Measurements from ENCODE around the gene TACC2.
"Not testable (repeated sequence)": the region's sequence is repeated elsewhere in the genome, so short reads cannot be mapped to it uniquely, and the experiment has no call there.

The TACC2 gene

DNA sequence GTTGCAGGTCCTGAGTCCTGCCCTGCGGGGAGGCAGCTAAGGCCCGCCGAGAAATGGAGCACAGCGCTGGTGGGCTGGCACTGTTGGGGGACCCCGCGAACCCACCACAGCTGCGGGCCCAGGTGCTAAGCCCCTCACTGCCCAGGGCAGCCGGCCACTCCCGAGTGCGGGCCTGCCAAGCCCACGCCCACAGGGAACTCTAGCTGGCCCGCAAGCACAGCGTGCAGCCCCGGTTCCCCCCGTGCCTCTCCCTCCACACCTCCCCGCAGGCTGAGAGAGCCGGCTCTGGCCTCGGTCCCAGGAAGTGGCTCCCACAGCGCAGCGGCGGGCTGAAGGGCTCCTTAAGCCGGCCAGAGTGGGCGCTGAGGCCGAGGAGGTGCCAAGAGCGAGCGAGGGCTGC lies 10.5 kb upstream of the TACC2 start:
- no peak for DNase-seq (ENCODE audit: low spot score)

DNA sequence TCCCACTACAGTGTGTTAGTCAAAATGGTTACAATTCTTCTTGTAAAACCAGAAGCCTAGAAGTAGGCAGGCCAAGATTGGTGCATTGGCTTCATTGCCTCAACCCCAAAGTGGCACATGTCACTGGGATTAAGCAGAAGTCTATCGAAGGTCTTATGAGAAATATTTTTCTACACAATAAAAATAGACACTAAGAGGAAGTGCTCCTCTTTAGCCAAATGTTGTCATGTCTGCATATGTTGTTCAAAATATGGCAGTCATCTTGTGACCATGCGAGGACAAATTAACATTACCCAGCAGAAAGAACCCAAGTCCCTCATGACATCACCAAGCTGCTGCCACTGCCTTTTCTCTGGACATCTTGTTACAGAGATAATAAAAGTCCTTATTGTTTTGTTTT lies 7.6 kb upstream of the TACC2 start:
- no peak for DNase-seq (ENCODE audit: low spot score)

DNA sequence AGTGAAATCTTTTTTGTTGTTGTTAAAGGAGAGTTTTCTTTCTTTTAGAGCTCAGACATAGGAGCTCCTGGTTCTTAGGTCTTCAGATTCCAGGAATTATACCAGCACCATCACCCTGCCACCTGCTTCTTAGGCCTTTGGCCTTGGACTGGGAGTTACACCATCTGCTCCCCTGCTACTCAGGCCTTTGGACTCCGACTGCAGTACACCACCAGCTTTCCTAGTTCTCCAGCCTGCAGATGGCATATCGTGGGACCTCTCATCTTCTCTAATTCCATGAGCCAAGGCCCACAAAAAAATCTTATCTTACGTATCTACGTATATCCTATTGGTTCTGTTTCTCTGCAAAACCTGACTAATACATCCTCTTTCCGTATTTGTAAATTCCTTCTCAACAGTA lies 5.1 kb upstream of the TACC2 start:
- DNase-seq (ENCODE audit: low spot score), result no peak

DNA sequence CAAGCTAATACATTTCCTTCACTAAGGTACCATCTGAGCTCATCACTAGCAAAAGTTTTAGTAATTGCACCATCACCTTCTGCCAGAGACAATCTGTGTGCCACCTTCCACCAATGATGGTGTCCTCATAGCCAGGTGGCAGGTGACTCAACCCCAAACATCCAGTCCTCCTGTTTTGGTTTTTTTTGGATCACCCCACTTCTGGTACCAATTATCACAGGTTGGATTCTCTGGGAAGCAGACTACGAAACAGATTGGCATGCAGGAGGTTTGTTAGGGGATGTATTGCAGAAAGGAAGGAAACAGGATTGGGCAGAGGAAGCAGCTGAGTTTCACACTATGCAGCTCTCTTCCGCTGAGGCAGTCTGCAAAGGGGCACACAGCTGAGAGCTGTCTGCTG lies 4.5 kb upstream of the TACC2 start:
- DNase-seq (ENCODE audit: low spot score), result no peak

DNA sequence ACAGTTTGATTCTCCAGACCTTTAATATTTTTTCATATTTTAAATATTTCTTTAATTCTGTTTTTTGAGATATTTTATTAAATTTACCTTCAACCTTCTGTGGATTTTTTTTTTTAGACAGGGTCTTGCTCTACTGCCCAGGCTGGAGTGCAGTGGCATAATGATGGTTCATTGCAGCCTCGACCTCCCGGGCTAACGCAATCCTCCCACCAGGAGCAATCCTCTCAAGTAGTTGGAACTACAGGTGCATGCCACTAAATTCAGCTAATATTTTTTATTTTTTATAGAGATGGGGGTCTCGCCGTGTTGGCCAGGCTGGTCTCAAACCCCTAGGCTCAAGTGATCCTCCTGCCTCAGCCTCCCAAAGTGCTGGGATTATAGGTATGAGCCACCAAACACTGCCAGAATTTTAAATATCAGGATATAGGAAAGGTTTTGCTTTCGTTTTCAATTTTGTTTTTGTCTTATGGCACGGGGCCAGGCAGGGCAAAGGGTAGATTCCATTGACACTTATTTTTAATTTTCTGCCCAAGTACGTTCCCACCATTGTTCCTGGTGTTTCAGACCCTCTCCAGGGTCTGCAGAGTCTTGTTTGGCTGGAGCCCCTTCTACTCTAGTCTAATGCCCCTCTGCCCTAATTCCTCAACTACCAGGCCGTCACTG lies 1.2 kb downstream of the TACC2 start:
- no peak for DNase-seq (ENCODE audit: low spot score)

DNA sequence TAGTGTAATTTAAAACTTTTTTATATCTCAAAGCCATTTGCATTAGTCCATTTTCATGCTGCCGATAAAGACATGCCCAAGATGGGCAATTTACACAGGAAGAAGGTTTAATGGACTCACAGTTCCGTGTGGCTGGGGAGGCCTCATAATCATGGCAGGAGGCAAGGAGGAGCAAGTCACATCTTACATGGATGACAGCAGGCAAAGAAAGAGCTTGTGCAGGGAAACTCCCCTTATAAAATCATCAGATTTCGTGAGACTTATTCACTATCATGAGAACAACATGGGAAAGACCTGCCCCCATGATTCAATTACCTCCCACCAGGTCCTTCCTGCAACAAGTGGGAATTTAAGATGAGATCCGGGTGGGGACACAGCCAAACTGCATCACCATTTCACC lies 2.8 kb downstream of the TACC2 start:
- not testable (repeated sequence) for DNase-seq (ENCODE audit: low spot score)

DNA sequence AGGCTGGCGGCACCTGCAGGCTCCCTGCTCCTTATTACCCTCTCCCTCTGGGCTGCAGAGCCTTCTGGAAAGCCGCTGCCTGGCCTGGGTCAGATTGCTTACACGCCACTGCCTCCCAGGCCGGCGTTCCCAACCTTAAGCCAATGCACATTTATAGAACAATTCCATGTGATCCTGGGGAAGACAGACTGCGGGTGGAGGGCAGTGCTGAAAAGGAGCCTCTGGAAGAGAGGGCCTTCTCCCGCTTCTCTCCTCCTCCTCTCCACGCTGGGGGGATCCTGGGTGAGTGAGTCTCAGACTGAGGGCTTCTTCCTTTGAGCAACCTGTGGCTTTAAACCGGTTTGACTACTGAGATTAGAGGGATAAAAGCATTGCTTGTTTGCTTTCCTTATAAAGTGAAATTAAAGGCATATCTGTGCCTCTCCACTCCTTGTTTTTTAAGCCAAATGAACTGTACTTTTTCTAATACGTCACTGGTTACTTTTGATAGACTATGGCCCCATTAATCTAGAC lies 5.5 kb downstream of the TACC2 start:
- no peak for DNase-seq (ENCODE audit: low spot score)

DNA sequence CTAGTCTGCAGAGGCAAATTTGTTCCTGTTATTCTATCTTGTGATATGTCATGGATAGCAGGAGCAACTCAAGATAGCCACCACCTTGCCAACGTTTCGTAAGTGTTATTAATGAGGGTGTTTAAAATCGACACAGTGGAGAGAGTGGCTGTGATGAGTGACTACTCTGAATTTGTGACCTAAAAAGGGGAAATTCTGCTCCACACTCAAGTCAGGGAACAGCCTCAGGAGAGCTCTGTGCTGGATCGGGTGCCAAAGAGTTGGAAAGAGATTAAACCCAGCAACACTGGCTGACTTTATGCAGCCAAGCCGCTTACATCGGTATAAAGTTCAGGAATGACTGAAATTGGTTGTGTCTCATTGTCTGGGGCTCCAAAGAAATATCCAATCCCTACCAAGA lies 9.5 kb downstream of the TACC2 start:
- no peak for DNase-seq (ENCODE audit: low spot score)

DNA sequence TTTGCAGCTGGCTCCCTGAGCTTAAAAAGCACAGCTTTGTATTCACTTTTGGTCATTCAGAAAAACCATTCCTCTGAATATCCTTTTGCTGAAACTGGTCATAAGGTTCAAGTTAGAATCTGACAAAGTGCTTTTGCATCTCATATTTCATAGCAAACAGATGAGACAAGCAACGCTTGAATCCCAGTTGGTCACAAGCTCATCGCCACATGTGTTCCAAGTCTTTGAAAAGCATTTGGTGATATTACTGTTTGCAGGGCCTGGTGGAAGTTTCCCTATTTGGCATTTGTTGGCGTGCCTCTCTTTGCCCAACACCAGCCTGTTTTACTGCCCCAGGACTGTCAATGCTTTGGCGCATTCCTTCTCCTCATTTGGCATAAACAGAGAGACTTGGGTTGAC lies 10.3 kb downstream of the TACC2 start:
- DNase-seq (ENCODE audit: low spot score), result no peak

DNA sequence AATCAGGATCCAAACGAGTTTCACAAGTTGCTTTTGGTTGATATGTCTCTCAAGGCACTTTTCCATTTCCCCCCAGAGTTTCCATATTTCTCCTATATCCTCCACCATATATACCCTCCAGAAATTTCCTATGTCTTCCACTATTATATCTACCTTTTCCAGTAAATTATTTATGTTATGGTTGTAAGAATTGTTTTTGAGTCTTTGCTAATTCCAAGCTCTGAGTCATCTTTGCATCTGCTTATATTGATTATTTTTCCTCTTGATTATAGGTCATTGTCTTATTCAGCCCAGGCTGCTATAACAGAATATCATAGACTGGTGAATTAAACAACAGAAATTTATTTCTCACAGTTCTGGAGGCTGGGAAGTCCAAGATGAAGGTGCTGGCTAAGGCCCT lies 12.7 kb downstream of the TACC2 start:
- no peak for DNase-seq (ENCODE audit: low spot score)

DNA sequence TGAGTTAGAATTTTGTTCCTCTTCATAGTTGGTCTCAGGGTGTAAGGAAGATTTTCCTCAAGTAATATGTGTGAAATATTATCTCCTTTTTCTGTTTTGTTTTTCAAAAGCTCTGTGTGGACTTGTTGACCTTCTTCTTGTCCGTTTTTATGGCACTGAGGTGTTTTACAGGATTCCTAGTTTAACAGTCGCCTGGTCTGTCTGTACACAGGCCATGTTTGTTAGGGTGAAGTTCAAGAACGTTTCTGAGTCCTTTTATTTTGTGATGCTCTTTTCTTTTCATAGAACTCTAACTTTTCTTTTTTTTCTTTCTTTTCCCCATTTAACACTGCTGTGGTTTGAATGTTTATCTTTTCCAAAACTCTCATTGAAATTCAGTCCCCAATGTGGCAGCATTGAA lies 18.5 kb downstream of the TACC2 start:
- no peak for DNase-seq (ENCODE audit: low spot score)

DNA sequence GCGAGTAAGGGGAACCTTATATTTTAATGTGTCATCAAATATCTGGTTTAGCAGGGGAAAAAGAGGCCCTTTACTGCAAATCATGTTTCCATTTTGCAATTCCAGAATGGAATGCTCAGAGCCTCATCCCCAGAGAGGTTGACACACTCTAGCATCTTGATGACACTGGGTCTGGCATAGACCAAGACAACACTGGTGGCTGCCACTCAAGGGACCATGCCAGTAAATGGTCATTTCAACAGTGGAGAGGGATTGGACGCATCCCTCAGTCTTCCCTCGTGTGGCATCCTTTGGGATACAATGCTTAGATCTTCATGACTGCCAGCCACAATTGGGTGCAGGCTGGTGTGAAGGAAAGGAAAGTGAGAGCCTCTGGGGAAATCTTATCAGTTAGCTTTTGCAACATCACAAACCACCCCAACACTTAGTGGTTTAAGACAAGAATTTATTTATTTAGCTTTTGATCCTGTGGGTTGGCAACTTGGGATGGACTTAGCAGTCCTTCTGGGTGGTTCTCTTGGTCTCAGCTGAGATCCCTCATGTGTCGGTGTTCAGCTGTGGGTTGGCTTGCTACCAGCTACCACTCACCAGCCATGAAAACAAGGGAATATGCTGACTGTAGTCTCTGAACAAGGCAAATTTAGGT lies 21.6 kb downstream of the TACC2 start:
- DNase-seq (ENCODE audit: low spot score), result no peak

DNA sequence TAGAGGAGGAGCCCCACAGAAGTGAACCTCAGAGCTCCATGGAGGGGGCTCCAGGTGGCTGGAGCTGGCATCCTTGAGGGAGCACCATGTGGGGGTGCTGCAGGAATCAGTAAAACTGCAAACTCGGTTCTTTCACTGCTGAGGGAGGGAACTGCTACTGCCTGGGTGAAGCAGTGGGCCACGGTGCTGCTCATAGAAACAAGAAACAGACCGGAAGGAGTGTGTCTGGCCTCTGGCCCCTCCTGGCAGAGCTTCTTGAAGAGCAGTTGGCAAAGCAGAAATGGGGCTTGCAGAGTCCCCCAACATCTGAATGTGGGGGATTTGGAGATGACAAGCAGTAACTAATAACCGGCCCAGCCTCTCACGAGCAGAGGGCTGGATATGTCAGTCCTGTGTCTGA lies 23.8 kb downstream of the TACC2 start:
- no peak for DNase-seq (ENCODE audit: low spot score)

DNA sequence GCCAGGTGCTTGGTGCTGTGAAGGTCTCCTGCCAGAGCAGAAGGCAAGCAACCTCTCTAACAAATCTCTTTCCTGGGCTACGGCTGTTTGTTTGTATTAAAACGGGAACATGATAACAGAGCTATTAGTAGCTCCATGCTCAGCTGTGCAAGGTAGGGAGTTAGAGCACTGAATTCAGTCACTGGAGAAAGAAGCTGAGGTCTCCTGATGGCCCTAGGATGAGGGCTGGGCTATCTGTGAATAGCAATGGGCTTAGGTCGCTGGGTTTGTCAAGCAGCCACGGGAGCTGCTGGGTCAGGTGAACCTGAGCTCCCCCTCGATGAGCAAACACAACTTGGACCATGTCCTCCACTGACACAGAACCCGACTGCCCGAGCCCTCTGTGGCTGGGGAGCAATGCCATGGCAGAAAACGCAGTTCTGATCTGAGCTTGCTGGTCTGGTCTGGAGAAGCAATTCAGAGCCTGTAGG lies 24.4 kb downstream of the TACC2 start:
- no peak for DNase-seq (ENCODE audit: low spot score)

DNA sequence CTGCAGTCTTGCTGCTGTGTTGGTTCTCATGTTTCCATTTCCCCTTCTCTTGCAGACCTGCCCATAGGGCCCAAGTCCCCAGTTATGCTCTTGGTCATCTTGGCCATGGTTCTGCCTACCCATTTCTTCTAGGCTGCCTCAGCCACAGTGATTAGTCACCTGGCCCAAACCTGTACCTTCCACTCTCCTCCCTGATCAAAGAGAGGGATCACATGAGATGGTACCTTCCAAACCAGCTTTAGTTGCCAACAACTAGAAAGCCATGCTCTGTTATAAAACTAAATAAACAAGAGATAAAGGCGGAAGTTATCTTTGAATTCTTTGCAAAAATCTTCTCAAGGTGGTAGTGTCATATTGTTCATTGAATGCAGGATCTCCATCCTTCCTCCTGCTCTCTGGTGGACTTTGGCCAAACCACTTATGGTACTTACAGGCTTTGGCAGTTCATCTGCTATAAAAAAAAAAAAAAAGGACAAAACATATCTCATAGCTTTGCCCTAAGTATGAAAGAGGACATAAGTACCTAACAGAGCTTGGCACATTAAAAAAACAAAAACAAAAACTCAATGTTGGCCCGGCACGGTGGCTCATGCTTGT lies 25.8 kb downstream of the TACC2 start:
- DNase-seq (ENCODE audit: low spot score), result no peak

DNA sequence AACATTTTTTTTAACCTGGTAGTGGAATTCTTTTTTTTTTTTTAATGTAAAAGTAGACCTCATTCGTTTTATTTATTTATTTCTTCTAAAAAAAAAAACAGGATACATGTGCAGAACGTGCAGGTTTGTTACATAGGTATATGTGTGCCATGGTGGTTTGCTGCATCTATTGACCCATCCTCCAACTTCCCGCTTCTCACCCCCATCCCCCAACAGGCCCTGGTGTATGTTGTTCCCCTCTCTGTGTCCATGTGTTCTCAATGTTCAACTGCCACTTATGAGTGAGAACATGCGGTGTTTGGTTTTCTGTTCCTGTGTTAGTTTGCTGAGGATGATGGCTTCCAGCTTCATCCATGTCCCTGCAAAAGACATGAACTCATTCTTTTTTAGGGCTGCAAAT lies 29.0 kb downstream of the TACC2 start:
- not testable (repeated sequence) for DNase-seq (ENCODE audit: low spot score)

DNA sequence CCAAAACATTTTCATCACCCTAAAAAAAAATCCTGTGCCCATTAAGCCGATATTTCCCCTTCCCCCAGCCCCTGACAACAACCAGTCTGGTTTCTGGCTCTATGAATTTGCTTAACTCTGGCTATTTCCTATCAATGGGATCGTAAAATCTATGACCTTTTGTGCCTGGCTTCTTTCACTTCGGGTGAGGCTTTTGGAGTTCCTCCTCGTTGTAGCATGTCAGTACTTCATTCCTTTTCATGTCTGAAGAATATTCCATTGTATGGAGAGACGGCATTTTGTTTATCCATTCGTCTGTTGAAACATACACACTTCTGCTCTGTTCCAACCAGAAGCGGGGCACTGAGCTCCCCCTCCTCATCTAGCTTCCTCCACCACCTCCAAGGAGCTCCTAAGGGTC lies 29.5 kb downstream of the TACC2 start:
- no peak for DNase-seq (ENCODE audit: low spot score)

DNA sequence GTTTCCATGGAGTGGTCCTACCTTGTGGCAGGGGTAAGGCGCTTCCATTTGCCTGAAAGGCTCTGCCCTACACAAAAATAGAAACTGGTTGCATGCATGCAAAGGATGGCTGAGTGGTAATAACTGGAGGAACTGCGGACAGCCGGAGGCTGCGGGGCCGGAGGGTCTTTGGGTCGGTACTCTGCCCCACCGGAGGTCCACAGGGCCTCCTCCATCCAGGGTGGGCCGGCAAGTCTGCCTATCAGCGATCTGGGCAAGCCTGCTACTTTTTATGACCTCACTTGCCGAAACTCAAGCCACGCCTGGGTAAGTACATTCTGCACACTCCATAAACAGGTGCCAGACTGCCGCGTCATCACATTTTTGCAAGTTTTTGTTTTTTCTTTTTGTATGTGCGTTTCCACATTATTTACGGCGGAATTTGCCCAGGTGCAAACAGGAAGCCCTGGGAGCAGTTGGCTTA lies 30.0 kb downstream of the TACC2 start:
- no peak for DNase-seq (ENCODE audit: low spot score)

DNA sequence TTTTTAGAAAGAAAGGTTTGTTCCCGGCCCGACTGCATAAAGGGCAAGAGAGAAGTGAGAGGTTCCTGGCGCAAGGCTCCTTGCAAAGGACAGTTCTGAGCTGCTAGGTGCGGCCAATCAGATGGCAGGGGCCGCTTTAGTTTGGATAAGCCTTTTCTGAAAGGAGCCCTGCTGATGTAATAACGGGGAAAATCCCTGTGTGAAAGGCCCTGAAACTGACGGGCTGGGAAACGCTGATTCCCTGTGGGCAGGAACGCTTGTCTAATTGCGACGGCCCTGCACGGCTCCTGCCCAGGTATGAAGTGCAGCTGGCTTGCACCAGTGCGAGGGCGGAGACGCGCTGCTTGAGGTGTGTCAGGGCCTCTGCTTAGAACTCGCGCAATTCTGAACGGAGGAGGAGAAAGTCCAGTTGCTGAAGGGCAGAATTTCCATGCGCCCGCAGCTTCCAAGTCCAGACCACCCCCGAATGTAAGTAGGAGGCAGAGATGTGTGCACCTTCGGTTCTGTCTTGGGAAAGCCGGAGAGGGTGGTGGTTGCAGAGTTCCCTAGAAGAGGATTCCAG lies 30.5 kb downstream of the TACC2 start:
- DNase-seq (ENCODE audit: low spot score), result no peak

DNA sequence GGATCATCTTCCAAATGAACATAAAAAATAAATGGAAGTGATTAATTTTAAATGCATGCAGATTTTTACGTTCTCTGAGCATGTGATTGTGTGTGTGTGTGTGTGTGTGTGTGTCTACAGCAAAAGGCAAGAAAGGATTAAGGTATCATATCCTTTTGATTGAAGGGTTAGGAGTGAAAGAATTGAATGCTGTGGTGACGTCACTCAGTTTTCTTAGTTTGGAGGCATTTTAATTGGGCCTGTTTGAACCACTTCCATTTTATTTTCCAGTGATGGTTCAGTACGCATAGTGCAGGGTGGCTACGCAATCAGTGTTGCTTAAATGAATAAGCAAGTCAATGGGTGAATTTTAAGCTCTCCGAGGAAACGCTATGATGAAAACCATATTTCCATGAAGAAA lies 31.3 kb downstream of the TACC2 start:
- no peak for DNase-seq (ENCODE audit: low spot score)

DNA sequence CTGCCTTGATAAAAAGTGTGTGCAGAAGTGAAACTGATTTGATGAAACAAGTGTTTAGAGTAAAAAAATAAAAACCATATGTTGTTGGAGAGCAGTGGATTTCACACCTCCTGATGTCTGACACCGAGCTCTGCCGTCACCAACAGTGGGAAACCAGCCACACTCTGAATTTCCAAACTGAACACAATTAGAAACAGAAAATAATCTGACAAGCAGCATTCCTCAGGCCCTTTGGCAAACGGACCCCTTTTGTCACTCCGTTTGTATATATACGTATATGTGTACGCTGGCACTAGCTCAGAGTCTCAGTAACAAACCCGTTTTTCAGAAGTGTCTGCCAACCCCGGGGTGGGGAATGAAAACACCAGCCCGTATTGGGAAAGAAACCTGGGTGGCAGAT lies 32.4 kb downstream of the TACC2 start:
- no peak for DNase-seq (ENCODE audit: low spot score)

DNA sequence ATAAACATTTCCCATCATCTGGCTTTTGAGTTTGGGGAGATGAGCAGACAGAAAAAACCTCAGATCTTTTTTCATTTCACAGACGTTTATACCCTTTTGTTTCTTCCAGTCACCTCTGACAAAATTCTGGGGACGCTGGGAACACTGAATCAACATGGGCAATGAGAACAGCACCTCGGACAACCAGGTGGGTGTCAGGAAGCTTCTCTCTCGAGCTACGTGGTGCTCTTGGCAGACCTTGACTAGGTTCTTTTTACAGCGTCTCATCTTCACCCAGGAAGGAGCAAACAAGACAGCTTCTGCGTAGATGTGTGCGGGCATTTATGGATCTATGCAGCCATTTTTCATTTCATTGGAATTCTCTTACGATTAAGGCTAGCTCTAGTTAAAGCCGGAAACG lies 32.9 kb downstream of the TACC2 start:
- DNase-seq (ENCODE audit: low spot score), result no peak

DNA sequence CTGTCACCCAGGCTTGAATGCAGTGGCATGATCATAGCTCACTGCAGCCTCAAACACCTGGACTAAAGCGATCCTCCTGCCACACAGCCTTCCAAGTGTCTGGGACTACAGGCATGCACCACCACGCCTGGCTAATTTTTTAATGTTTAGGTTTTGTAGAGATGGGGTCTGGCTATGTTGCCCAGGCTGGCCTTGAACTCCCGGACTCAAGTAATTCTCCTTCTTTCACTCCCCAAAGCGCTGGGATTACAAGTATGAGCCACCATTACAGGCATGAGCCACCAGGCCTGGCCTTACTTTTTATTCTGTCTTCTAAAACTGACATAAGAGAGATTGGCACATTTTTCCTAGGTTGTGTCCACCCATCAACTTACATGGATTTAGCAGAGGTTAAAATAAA lies 33.3 kb downstream of the TACC2 start:
- no peak for DNase-seq (ENCODE audit: low spot score)
